Activated naive CD4-positive, alpha-beta T cell (primary cell): ENCODE data around the gene NELFA.
"Not testable (repeated sequence)": the region's sequence is repeated elsewhere in the genome, so short reads cannot be mapped to it uniquely, and the experiment has no call there.

Experiments
- DNase-seq, 4 experiments: peaks; one replicate each; lab custom pipeline; 2025; lab: John Stamatoyannopoulos, UW

NELFA gene

GRCh38 chr4:2040391-2041238 is 31.8 kb upstream of the NELFA start:
- DNase-seq, result no peak

- no peak for DNase-seq
These were observed 28.1 kb upstream of the NELFA start for GRCh38 chr4:2036866-2037265.

DNA sequence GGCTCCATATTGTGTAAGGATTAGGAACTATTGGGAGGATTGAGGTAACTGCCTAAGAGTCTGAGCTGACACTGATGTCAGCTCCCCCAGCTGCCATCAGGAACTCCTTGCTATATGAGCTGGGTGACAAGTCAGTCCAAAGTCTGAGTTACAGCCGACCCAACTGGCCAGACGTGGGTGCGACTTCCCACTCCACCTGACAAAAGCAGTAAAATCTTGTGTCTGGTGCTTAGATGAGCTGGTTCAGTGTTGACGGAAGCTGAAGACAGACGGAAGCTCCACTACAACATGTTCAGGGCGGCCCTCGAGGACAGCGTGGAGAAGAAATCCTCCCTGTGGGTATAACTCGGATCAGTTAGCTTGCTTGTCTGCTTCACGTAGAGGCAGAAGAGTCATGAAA is 27.6 kb upstream of the NELFA start:
- no peak for DNase-seq

GRCh38 chr4:2031161-2031560 is 22.4 kb upstream of the NELFA start:
- not testable (repeated sequence) for DNase-seq

GRCh38 chr4:2027120-2027519 is 18.3 kb upstream of the NELFA start:
- not testable (repeated sequence) for DNase-seq

DNA sequence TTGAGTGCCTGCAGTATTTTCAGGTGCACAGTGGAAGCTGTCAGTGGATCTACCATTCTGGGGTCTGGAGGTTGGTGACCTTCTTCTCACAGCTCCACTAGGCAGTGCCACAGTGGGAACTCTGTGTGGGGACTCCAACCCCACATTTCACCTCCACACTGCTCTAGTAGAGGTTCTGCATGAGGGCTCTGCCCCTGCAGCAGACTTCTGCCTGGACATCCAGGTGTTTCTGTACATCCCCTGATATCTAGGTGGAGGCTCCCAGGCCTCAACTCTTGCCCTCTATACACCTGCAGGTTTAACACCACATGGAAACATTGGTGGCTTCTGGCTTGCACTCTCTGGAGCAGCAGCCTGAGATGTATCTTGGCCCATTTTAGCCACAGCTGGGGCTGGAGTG is 17.0 kb upstream of the NELFA start:
- no peak for DNase-seq

- no peak for DNase-seq
These were observed 15.9 kb upstream of the NELFA start for GRCh38 chr4:2024683-2025082.

DNA sequence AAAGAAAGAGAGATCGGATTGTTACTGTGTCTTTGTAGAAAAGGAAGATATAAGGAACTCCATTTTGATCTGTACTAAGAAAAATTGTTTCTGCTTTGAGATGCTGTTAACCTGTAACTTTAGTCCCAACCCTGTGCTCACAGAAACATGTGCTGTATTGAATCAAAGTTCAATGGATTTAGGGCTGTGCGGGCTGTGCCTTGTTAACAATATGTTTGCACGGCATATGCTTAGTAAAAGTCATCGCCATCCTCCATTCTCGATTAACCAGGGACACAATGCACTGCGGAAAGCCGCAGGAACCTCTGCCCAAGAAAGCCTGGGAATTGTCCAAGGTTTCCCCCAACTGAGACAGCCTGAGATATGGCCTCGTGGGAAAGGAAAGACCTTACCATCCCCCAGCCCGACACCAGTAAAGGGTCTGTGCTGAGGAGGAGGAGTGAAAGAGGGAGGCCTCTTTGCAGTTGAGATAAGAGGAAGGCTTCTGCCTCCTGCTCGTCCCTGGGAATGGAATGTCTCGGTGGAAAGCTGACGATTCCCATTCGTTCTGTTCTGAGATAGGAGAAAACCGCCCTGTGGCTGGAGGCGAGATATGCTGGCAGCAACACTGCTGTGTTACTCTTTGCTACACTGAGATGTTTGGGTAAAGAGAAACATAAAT is 12.7 kb upstream of the NELFA start:
- DNase-seq, result not testable (repeated sequence)

DNA sequence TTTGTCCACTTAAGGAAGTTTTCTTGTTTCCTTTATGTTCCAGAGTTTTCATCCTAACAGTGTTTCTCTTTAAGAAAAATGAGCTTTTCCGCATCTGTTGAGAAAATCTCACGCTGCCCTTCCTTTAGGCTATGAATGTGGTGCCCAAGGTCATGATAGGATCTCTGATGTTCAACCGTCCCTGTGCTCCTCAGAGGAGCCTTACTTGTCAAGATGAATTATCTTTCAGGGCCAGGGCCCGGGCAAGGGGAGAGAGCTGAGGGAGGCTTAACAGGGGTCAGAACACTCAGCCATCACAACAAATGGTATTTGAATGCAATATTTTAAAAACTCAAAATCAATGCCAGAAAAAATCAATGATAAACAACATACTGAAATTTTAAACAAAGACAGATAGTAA is 6.2 kb upstream of the NELFA start:
- DNase-seq, result no peak

- DNase-seq, result no peak
These were observed 2.8 kb upstream of the NELFA start for GRCh38 chr4:2011583-2011982.

DNA sequence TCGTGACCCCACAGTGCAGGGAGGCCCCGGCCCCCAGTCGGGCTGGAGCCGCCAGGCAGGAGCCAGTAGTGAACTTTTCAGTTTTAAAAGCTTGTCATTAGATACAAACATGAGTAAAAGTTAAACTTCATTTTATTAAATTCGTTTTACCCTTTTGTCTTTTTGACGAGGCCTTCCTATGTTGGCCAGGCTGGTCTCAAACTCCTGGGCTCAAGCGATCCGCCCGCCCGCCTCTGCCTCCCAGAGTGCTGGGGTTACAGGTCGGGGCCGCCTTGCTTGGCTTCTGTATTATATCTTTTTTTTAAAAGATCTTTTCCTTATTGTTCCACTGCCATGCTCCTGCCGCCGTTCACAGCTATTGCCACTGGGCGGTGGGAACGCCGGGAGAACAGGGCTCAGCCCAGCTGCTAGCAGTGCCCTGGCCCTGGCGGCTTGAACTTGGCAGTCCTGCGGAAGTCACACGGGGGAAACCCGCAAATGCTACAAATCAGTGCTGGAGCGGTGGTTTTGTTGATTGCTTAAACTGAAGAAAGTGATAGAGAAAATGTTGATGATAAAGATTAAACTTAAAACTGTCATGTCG is 968 bp upstream of the NELFA start:
- peak in 1 of 4 experiments; percentile 45 for DNase-seq

- no peak for DNase-seq
These were observed 178 bp downstream of the NELFA start for GRCh38 chr4:2008671-2008920.

- DNase-seq, result no peak
These were observed 737 bp downstream of the NELFA start for GRCh38 chr4:2007804-2008670.

DNA sequence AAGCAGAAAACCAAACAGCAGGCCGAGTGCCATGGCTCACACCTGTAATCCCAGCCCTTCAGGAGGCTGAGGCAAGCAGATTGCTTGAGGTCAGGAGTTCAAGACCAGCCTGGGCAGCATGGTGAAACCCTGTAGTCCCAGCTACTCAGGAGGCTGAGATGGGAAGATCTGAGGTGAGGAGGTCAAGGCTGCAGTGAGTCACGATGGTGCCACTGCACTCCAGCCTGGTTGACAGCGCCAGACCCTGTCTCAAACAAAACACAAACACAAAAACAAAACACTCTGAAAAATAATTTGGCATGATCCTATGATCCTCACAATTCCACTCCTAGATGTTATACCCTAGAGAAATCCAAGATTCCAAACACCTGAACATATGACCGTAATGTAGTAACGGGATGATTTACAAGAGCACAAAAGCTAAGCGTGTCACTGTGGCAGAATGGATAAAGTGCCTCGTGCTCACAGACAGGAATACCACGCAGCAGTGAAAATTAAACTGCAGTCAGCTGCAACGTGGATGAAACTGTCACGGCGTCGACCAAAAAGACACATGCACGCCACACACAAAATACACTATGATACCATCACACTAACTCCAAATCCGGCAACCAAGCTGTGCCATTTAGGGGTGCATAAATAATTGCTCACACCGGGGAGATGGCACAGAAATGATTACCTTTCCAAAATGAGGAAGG is 1.7 kb downstream of the NELFA start:
- DNase-seq, result no peak

GRCh38 chr4:2006367-2006766 is 2.4 kb downstream of the NELFA start:
- DNase-seq, result no peak

DNA sequence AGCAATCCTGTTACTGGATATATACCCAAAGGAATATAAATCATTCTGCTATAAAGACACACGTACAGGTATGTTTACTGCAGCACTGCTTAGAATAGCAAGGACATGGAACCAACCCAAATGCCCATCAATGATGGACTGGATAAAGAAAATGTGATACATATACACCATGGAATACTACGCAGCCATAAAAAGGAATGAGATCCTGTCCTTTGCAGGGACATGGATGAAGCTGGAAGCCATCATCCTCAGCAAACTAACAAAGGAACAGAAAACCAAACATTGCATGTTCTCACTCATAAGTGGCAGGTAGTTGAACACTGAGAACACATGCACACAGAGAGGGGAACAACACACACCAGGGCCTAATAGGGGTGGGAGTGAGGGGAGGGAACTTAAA is 5.4 kb downstream of the NELFA start:
- DNase-seq, result not testable (repeated sequence)

DNA sequence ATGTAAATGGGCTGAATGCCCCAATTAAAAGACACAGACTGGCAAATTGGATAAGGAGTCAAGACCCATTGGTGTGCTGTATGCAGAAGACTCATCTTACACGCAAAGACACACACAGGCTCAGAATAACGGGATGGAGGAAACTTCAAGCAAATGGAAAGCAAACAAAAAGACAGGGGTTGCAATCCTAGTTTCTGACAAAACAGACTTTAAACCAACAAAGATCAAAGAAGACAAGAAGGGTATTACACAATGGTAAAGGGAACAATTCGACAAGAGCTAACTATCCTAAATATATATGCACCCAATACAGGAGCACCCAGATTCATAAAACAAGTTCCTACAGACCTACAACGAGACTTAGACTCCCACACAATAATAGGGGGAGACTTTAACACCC is 9.5 kb downstream of the NELFA start:
- DNase-seq, result not testable (repeated sequence)

- no peak for DNase-seq
These were observed 10.5 kb downstream of the NELFA start for GRCh38 chr4:1998296-1998695.

GRCh38 chr4:1997712-1998111 is 11.1 kb downstream of the NELFA start:
- DNase-seq, result no peak

- no peak for DNase-seq
These were observed 11.7 kb downstream of the NELFA start for GRCh38 chr4:1996866-1997611.

- no peak for DNase-seq
These were observed 13.8 kb downstream of the NELFA start for GRCh38 chr4:1994938-1995337.
